NCI-H2107 (cell line): ENCODE measurements around the gene ARL13B.
"Not testable (repeated sequence)": the region's sequence is repeated elsewhere in the genome, so short reads cannot be mapped to it uniquely, and the experiment has no call there.

ENCODE experiments used
- DNase-seq: peaks from one replicate; lab custom pipeline; 2025; lab: John Stamatoyannopoulos, UW

ARL13B gene

GRCh38 chr3:93979850-93980676, at the start of gene ARL13B:
TSS of gene ARL13B (plus strand) at chr3:93980155. CDS start at chr3:93980424, 269 bp downstream.
- peak; percentile 96 for DNase-seq

- DNase-seq = no peak
Measured at GRCh38 chr3:93931597-93932229, 48.2 kb upstream of the ARL13B start.

GRCh38 chr3:93934366-93935046, 45.4 kb upstream of the ARL13B start:
- no peak for DNase-seq

- DNase-seq = no peak
Measured at GRCh38 chr3:93936549-93936948, 43.4 kb upstream of the ARL13B start.

- not testable (repeated sequence) for DNase-seq
Measured at GRCh38 chr3:93937485-93937884, 42.5 kb upstream of the ARL13B start.

GRCh38 chr3:93949958-93950357, 30.0 kb upstream of the ARL13B start:
- DNase-seq = not testable (repeated sequence)

- no peak for DNase-seq
Measured at GRCh38 chr3:93961026-93961425, 18.9 kb upstream of the ARL13B start.

- DNase-seq = no peak
Measured at GRCh38 chr3:93961489-93961888, 18.5 kb upstream of the ARL13B start.

GRCh38 chr3:93962798-93963197, 17.2 kb upstream of the ARL13B start:
- DNase-seq = no peak

GRCh38 chr3:93965106-93965505, 14.8 kb upstream of the ARL13B start:
- DNase-seq = not testable (repeated sequence)

- DNase-seq = no peak
Measured at GRCh38 chr3:93969443-93969842, 10.5 kb upstream of the ARL13B start.

GRCh38 chr3:93969997-93970396, 10.0 kb upstream of the ARL13B start:
- no peak for DNase-seq

- no peak for DNase-seq
Measured at GRCh38 chr3:93973131-93974126, 6.5 kb upstream of the ARL13B start, which contains the start of gene PROS1. TSS of gene PROS1 (minus strand) at chr3:93973896. CDS start at chr3:93973749, 147 bp downstream.

GRCh38 chr3:93981649-93982048, 1.7 kb downstream of the ARL13B start:
- DNase-seq = no peak

- DNase-seq = no peak
Measured at GRCh38 chr3:93983408-93983807, 3.5 kb downstream of the ARL13B start.

- DNase-seq = no peak
Measured at GRCh38 chr3:93984618-93985017, 4.7 kb downstream of the ARL13B start.

GRCh38 chr3:93988283-93988682, 8.3 kb downstream of the ARL13B start:
- DNase-seq = no peak

GRCh38 chr3:93988764-93989163, 8.8 kb downstream of the ARL13B start:
- no peak for DNase-seq

GRCh38 chr3:93989241-93989640, 9.3 kb downstream of the ARL13B start:
- no peak for DNase-seq

GRCh38 chr3:93991631-93992030, 11.7 kb downstream of the ARL13B start:
- no peak for DNase-seq

GRCh38 chr3:93992207-93992606, 12.3 kb downstream of the ARL13B start:
- no peak for DNase-seq
